Lung (tissue), 12 donors: ENCODE results near the gene C2CD2. TPM values are rescaled to one million over a fixed set of nuclear protein-coding genes. Genes with fewer than 3 reads are reported as not detected.

Source experiments
- ATAC-seq: fragments of 200-7000 bp; cut with Tn5 transposase; one replicate; pipeline ENCODE4 v1.9.1; 2020; ENCODE audit warnings: moderate number of reproducible peaks; ENCODE audit not compliant: insufficient read depth, low FRiP score
- DNase-seq, 3 donors: peaks; one replicate each; pipeline ENCODE4 v3.0.0-alpha.2; 2013 to 2017
- H3K27ac ChIP-seq, 2 donors: one replicate each; pipeline ENCODE4 v1.5.1; 2013; ENCODE audit warnings: mild to moderate bottlenecking in 2 of 2, moderate library complexity in 2 of 2, control low read depth in 1 of 2, inconsistent platforms in 1 of 2, low read depth in 1 of 2, low read length in 1 of 2
- H3K27me3 ChIP-seq, 3 donors: one replicate each; pipeline ENCODE4 v1.5.1; 2013; ENCODE audit warnings: low read length in 2 of 3; ENCODE audit not compliant: control insufficient read depth in 3 of 3, insufficient read depth in 3 of 3
- H3K36me3 ChIP-seq, 4 donors: one replicate each; pipeline ENCODE4 v1.5.1; 2013; ENCODE audit warnings: low read length in 4 of 4, mild to moderate bottlenecking in 1 of 4, moderate library complexity in 1 of 4; ENCODE audit not compliant: control insufficient read depth in 4 of 4, insufficient read depth in 4 of 4
- H3K4me1 ChIP-seq, 5 donors: one replicate each; pipeline ENCODE4 v1.5.1; 2013; ENCODE audit warnings: low read length in 5 of 5, mild to moderate bottlenecking in 2 of 5, moderate library complexity in 1 of 5; ENCODE audit not compliant: control insufficient read depth in 5 of 5, insufficient read depth in 5 of 5
- H3K4me3 ChIP-seq: one replicate; pipeline ENCODE4 v1.5.1; 2013; ENCODE audit warnings: mild to moderate bottlenecking, control low read depth, moderate library complexity
- H3K9ac ChIP-seq, 2 donors: one replicate each; pipeline ENCODE4 v1.5.1; 2013; ENCODE audit warnings: low read length in 2 of 2, control low read depth in 1 of 2; ENCODE audit not compliant: insufficient read depth in 1 of 2
- H3K9me3 ChIP-seq, 4 donors: one replicate each; pipeline ENCODE4 v1.5.1; 2013; ENCODE audit warnings: low read length in 3 of 4, mild to moderate bottlenecking in 1 of 4, moderate library complexity in 1 of 4; ENCODE audit not compliant: control insufficient read depth in 4 of 4, insufficient read depth in 3 of 4
- CTCF ChIP-seq: IDR thresholded peaks from 2 replicates; pipeline ENCODE4 v1.5.1; 2012; ENCODE audit warnings: mild to moderate bottlenecking; ENCODE audit errors: control extremely low read depth, extremely low read depth
- WGBS, 2 donors: extraction: QIAGEN DNeasy Blood & Tissue Kit; methylation state at CpG; one replicate each; pipeline ENCODE4 v1.1.7; 2013; 5-methylcytosine and 5-hydroxymethylcytosine counted together
- polyA plus RNA-seq, 2 donors: library from polyadenylated mRNA; stranded (reverse); fragments of 200-250 nt; gene quantifications; one replicate each; pipeline ENCODE4 v1.2.1, GENCODE V29; 2013
- total RNA-seq, 2 donors: library from RNA; depleted of rRNA in 1 of 2; stranded (reverse); fragments of >200 nt in 1 of 2; gene quantifications; one replicate each; pipeline ENCODE4 v1.2.1, GENCODE V29; 2014 to 2021
- donor health status: control.
- donor health status: control.
- donor health status: Bipolar disorder and iron deficiency.
- donor health status: healthy.
- donor health status: DM: yes; HTN: yes; CAD: no.

The C2CD2 gene
- total and polyA plus RNA-seq, 4 donors = 7.0 to 19.5 (median 12.2) TPM

GRCh38 chr21:41845310-41846032 is 108.3 kb downstream of the C2CD2 start:
- H3K27ac ChIP-seq = no peak overlapping the region
- no peaks in the 10 kb centered on the region for H3K9me3 ChIP-seq
- no peaks in the 10 kb centered on the region for H3K27me3 ChIP-seq
- WGBS, 2 donors = 83 to 92% methylated on average over 21 of the region's 21 CpGs
- H3K4me1 ChIP-seq = peaks cover 0 to 9% (median 0%) of the 10 kb centered on the region in 5 donors
- no peak for DNase-seq
- TF ChIP-seq CTCF = no peak
- no peak for ATAC-seq
- H3K4me3 ChIP-seq = no peak overlapping the region
- H3K9ac ChIP-seq = no peak overlapping the region
- peaks cover 0 to 6% (median 4%) of the 10 kb centered on the region in 4 donors for H3K36me3 ChIP-seq

- no peaks in the 10 kb centered on the region for H3K27me3 ChIP-seq
- no peak for ATAC-seq
- 98% methylated on average over 2 of the region's 2 CpGs for WGBS, 2 donors
- peaks cover 4 to 8% (median 4%) of the 10 kb centered on the region in 4 donors for H3K36me3 ChIP-seq
- no peak for DNase-seq
- no peak overlapping the region for H3K9ac ChIP-seq
- H3K4me1 ChIP-seq = peaks cover 0 to 9% (median 0%) of the 10 kb centered on the region in 5 donors
- H3K27ac ChIP-seq = no peak overlapping the region
- no peak for TF ChIP-seq CTCF
- H3K4me3 ChIP-seq = no peak overlapping the region
- H3K9me3 ChIP-seq = no peaks in the 10 kb centered on the region
Measured at GRCh38 chr21:41843584-41843983, 110.2 kb downstream of the C2CD2 start.

GRCh38 chr21:41840880-41841279 is 112.9 kb downstream of the C2CD2 start:
- Histone ChIP-seq H3K4me1 (no peaks in the 10 kb centered on the region), H3K27ac (no peak overlapping the region), H3K36me3 (peaks cover 7 to 22% (median 10%) of the 10 kb centered on the region in 4 donors), H3K9ac (no peak overlapping the region), H3K9me3 (no peaks in the 10 kb centered on the region), H3K4me3 (no peak overlapping the region), H3K27me3 (no peaks in the 10 kb centered on the region)
- TF ChIP-seq CTCF = no peak
- 95 to 100% methylated on average over 1 of the region's 1 CpG for WGBS, 2 donors
- DNase-seq = no peak
- ATAC-seq = no peak
